Caco-2 (cell line): Measurements from ENCODE around the gene POLR2E. TPM values are rescaled to one million over a fixed set of nuclear protein-coding genes. Genes with fewer than 3 reads are reported as not detected.

Experiments used
- BruUV-seq: library from RNA; stranded (reverse); fragments of 400-500 nt; replicated peaks from 2 replicates; lab custom pipeline; 2021; lab: Mats Ljungman, UMichigan
- CTCF ChIA-PET: fragments of 300-600 bp; sonication (Branson Sonifier 250); formaldehyde crosslinking; loops from one replicate; lab custom pipeline; 2022; ENCODE audit warnings: antibody characterized with exemption; lab: Charles Lee
- POLR2A ChIA-PET: fragments of 300-600 bp; sonication (Branson Sonifier 250); formaldehyde crosslinking; loops from one replicate; lab custom pipeline; 2022; ENCODE audit warnings: antibody characterized with exemption; lab: Charles Lee
- DNase-seq, 2 experiments: peaks; one replicate each; pipeline versions ENCODE4 v3.0.0 to v3.0.0-alpha.2; 2020 to 2022
- H3K27me3 ChIP-seq: replicated peaks from 2 replicates; pipeline ENCODE4 v1.6.0; 2011; ENCODE audit warnings: low read length; ENCODE audit not compliant: control insufficient read depth, insufficient read depth
- H3K36me3 ChIP-seq: 2 replicates; pipeline ENCODE4 v1.5.1; 2011; ENCODE audit warnings: low read length; ENCODE audit not compliant: control insufficient read depth, insufficient read depth
- H3K4me1 ChIP-seq: fragments of 250-450 bp; sonication (Bioruptor Pico); 2 replicates; pipeline ENCODE4 v1.5.1; 2020; ENCODE audit warnings: mild to moderate bottlenecking
- H3K4me3 ChIP-seq: 2 replicates; pipeline ENCODE4 v1.5.1; 2011; ENCODE audit warnings: low read depth, mild to moderate bottlenecking, control low read depth, low read length
- H3K9me3 ChIP-seq: fragments of 250-450 bp; sonication (Bioruptor Pico); 2 replicates; pipeline ENCODE4 v1.5.1; 2020; ENCODE audit warnings: mild to moderate bottlenecking, moderate library complexity
- H3K27ac Mint-ChIP-seq: one replicate; pipeline ENCODE4 v1.8.0; 2022; ENCODE audit warnings: mixed read lengths; ENCODE audit not compliant: unreplicated experiment
- H3K27me3 Mint-ChIP-seq: one replicate; pipeline ENCODE4 v1.8.0; 2022; ENCODE audit warnings: mixed read lengths; ENCODE audit not compliant: insufficient read depth, unreplicated experiment
- H3K36me3 Mint-ChIP-seq: one replicate; pipeline ENCODE4 v1.8.0; 2022; ENCODE audit warnings: mild to moderate bottlenecking, mixed read lengths; ENCODE audit not compliant: insufficient read depth, unreplicated experiment
- H3K4me1 Mint-ChIP-seq: one replicate; pipeline ENCODE4 v1.8.0; 2022; ENCODE audit warnings: low read depth, mixed read lengths; ENCODE audit not compliant: unreplicated experiment
- H3K4me3 Mint-ChIP-seq: one replicate; pipeline ENCODE4 v1.8.0; 2022; ENCODE audit warnings: mild to moderate bottlenecking, moderate library complexity, mixed read lengths; ENCODE audit not compliant: unreplicated experiment
- H3K9me3 Mint-ChIP-seq: one replicate; pipeline ENCODE4 v1.8.0; 2022; ENCODE audit warnings: mixed read lengths; ENCODE audit not compliant: unreplicated experiment
- CTCF ChIP-seq, 2 experiments: fragments of 200-600 bp in 1 of 2; IDR thresholded peaks; 1 replicate in 1 of 2; 2 replicates in 1 of 2; pipeline versions ENCODE4 v1.5.1 to v1.8.0; 2011 to 2022; ENCODE audit warnings: antibody characterized with exemption in 1 of 2, control low read depth in 1 of 2, inconsistent platforms in 1 of 2, low read depth in 1 of 2, low read length in 1 of 2, mild to moderate bottlenecking in 1 of 2, moderate library complexity in 1 of 2; ENCODE audit not compliant: insufficient read depth in 1 of 2, severe bottlenecking in 1 of 2, unreplicated experiment in 1 of 2
- intact Hi-C: fragments of 100-400 bp; cut with micrococcal nuclease; formaldehyde crosslinking; loops from one replicate; pipeline ENCODE4 v1.10.0; 2022; ENCODE audit not compliant: unreplicated experiment
- total RNA-seq: library from RNA; stranded (reverse); gene quantifications from 2 replicates; pipeline ENCODE4 v1.2.3, GENCODE V29; 2022

POLR2E gene
- total RNA-seq, 1 experiment from 2014 or later: 264 TPM

DNA sequence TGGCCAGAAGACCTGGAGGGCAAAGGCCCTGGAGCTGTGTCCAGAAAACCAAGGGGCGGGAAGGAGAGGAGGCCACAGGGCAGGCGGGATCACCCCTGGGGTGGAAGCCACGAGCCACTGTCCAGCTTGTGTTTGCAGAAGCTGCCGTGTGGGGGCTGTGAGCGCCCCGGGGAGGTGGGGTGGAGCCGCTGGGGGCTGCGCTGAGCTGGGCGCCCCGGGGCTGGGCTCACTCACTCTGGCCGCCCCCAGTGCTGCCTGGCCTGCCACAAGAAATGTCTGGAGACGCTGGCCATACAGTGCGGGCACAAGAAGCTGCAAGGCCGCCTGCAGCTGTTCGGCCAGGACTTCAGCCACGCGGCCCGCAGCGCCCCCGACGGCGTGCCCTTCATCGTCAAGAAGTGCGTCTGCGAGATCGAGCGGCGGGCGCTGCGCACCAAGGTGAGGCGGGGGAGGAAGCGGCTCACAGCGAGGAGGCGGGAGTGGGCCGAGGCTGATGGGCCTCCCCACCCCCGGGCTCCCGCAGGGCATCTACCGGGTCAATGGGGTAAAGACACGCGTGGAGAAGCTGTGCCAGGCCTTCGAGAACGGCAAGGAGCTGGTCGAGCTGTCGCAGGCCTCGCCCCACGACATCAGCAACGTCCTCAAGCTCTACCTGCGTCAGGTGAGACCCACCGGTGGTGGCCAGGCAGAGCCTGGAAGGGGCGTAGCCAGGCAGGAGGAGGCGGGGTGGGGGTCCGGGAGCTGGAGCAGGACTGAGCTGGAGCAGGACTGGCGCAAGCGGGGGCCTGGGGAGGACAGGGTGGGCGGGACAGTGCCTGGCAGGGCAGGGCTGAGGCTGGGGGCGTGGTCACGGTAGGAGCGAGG, 13.6 kb downstream of the POLR2E start:
- TF ChIP-seq CTCF (IDR thresholded peaks at IDR 0.05; ENCODE audit: insufficient read depth in 1 of 2, low read depth in 1 of 2, low read length in 1 of 2, severe bottlenecking in 1 of 2, unreplicated experiment in 1 of 2): no peak
- H3K27me3 Mint-ChIP-seq: no peaks in the 10 kb centered on the region
- H3K9me3 Mint-ChIP-seq: no peaks in the 10 kb centered on the region
- no peak overlapping the region for H3K4me3 ChIP-seq
- no peak overlapping the region for H3K27ac Mint-ChIP-seq
- no peaks in the 10 kb centered on the region for H3K36me3 ChIP-seq
- no peaks in the 10 kb centered on the region for H3K4me1 ChIP-seq
- intact Hi-C loops: no loop called here
- no peaks in the 10 kb centered on the region for H3K27me3 ChIP-seq
- ChIA-PET CTCF (no interaction called here), POLR2A (no interaction called here)
- no peak overlapping the region for H3K4me3 Mint-ChIP-seq
- H3K9me3 ChIP-seq: no peaks in the 10 kb centered on the region
- no TSS peak for BruUV-seq
- no peak for DNase-seq
- no peaks in the 10 kb centered on the region for H3K4me1 Mint-ChIP-seq
- peaks cover 76% of the 10 kb centered on the region for H3K36me3 Mint-ChIP-seq

DNA sequence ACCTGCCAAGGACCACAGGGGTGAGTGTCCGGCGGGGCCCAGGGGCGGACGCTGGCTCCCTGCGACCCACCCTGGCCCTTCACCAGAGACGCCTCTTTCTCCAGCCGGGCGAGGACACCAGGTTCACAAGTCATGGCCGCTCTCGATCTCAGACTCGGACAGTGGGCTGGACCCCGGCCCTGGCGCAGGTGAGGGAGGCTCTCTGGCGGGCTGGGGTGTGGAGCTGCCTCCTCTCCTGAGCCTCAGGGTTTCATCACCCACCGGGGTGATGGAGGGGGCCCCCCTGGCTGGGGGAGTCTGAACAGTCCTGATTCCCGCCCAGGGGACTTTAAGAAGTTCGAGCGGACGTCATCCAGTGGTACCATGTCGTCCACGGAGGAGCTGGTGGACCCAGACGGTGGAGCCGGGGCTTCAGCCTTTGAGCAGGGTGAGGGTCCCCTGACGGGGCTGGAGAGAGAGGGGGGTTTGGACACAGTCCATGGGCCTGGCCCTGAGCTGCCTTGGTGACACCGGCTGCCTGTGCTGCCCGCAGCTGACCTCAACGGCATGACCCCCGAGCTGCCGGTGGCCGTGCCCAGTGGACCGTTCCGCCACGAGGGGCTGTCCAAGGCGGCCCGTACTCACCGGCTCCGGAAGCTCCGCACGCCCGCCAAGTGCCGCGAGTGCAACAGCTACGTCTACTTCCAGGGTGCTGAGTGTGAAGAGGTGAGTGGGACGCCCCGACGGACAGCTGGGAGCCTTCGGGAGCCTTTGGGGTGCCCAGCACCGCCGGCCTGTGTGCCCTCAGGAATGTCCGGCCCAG, 14.6 kb downstream of the POLR2E start:
- no TSS peak for BruUV-seq

More for the DNA sequence above, 14.6 kb downstream of the POLR2E start:
- Mint-ChIP-seq H3K27me3 (no peaks in the 10 kb centered on the region), H3K27ac (no peak overlapping the region), H3K4me3 (no peak overlapping the region), H3K4me1 (peaks cover 5% of the 10 kb centered on the region), H3K36me3 (peaks cover 71% of the 10 kb centered on the region), H3K9me3 (no peaks in the 10 kb centered on the region)
- H3K9me3 ChIP-seq: no peaks in the 10 kb centered on the region
- DNase-seq: no peak
- CTCF ChIA-PET: no interaction called here
- no peaks in the 10 kb centered on the region for H3K27me3 ChIP-seq
- POLR2A ChIA-PET: no interaction called here
- no peaks in the 10 kb centered on the region for H3K36me3 ChIP-seq
- intact Hi-C loops: no loop called here
- no peak for TF ChIP-seq CTCF (IDR thresholded peaks at IDR 0.05; ENCODE audit: insufficient read depth in 1 of 2, low read depth in 1 of 2, low read length in 1 of 2, severe bottlenecking in 1 of 2, unreplicated experiment in 1 of 2)
- no peak overlapping the region for H3K4me3 ChIP-seq
- 0 out of 2 replicates have a peak, but pooled peaks cover 4% of the 10 kb centered on the region for H3K4me1 ChIP-seq
